Measurements from ENCODE around the gene DRC7. TPM values are rescaled to one million over a fixed set of nuclear protein-coding genes. Genes with fewer than 3 reads are reported as not detected.
A peak's percentile ranks its signal among the peaks of the same experiment; 100 is the strongest.

The DRC7 gene
- total and polyA plus RNA-seq, 9 of the 15 experiments (the other 6 are each of a cell fraction or from before 2014, with no cell fraction given), result 0.04 to 0.33 (median 0.12) TPM; not detected in 3

- peak; percentile 93 for TF ChIP-seq CEBPB (tag; IDR thresholded peaks at IDR 0.05)
- no peak for TF ChIP-seq MTA2 (IDR thresholded peaks at IDR 0.05; ENCODE audit: low read depth)
- TF ChIP-seq SIN3A (IDR thresholded peaks at IDR 0.05; ENCODE audit: borderline replicate concordance in 2 of 2, control insufficient read depth in 1 of 2, low read depth in 2 of 2, low read length in 2 of 2), result no peak
- TF ChIP-seq PHTF2 (CRISPR knock-in tag; IDR thresholded peaks at IDR 0.05), result no peak
- no peak for TF ChIP-seq SREBF1 (IDR thresholded peaks at IDR 0.05; ENCODE audit: borderline replicate concordance, low read depth, low read length)
- no peak for TF ChIP-seq ZFPM2 (CRISPR knock-in tag; IDR thresholded peaks at IDR 0.05)
- no peak for TF ChIP-seq ZNF175 (CRISPR knock-in tag; IDR thresholded peaks at IDR 0.05; ENCODE audit: low read depth)
- no peak for TF ChIP-seq NFXL1 (CRISPR knock-in tag; IDR thresholded peaks at IDR 0.05)
- no peak for TF ChIP-seq POLR2AphosphoS2 (IDR thresholded peaks at IDR 0.05; ENCODE audit: low read length)
- TF ChIP-seq NELFE (IDR thresholded peaks at IDR 0.05; ENCODE audit: insufficient read depth, insufficient read length), result no peak
- no peak for TF ChIP-seq COPS2 (conservative IDR thresholded peaks at IDR 0.05)
- TF ChIP-seq, protein P1, sequence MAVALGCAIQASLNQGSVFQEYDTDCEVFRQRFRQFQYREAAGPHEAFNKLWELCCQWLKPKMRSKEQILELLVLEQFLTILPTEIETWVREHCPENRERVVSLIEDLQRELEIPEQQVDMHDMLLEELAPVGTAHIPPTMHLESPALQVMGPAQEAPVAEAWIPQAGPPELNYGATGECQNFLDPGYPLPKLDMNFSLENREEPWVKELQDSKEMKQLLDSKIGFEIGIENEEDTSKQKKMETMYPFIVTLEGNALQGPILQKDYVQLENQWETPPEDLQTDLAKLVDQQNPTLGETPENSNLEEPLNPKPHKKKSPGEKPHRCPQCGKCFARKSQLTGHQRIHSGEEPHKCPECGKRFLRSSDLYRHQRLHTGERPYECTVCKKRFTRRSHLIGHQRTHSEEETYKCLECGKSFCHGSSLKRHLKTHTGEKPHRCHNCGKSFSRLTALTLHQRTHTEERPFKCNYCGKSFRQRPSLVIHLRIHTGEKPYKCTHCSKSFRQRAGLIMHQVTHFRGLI (CRISPR knock-in tag; IDR thresholded peaks at IDR 0.05), result no peak
- TF ChIP-seq EZH2 (IDR thresholded peaks at IDR 0.05; ENCODE audit: borderline replicate concordance, low read depth, low read length), result no peak
- peak; percentile 61 for TF ChIP-seq FOSL1 (tag; conservative IDR thresholded peaks at IDR 0.05)
- TF ChIP-seq KLF6 (CRISPR knock-in tag; IDR thresholded peaks at IDR 0.05; ENCODE audit: borderline replicate concordance), result no peak
- TF ChIP-seq PTRF (tag; IDR thresholded peaks at IDR 0.05), result no peak
- TF ChIP-seq DNMT1 (IDR thresholded peaks at IDR 0.05), result no peak
- TF ChIP-seq NR2C2 (CRISPR knock-in tag; IDR thresholded peaks at IDR 0.05), result no peak
- peak; percentile 53; the same call in 1 of the 2 replicates for TF ChIP-seq NR2C2 (tag; IDR thresholded peaks at IDR 0.05)
- no peak for TF ChIP-seq DDX20 (tag; IDR thresholded peaks at IDR 0.05; ENCODE audit: low read depth)
- no peak for TF ChIP-seq TBL1XR1 (IDR thresholded peaks at IDR 0.05; ENCODE audit: low read length in 2 of 2)
- TF ChIP-seq NUFIP1 (IDR thresholded peaks at IDR 0.05; ENCODE audit: partially characterized antibody), result no peak
- no peak for TF ChIP-seq BCL6 (CRISPR knock-in tag; IDR thresholded peaks at IDR 0.05)
- no peak for TF ChIP-seq RFX7 (CRISPR knock-in tag; IDR thresholded peaks at IDR 0.05)
- no peak for TF ChIP-seq SUPT5H (IDR thresholded peaks at IDR 0.05)
- TF ChIP-seq ETV1 (tag; conservative IDR thresholded peaks at IDR 0.05; ENCODE audit: low read depth), result no peak
- TF ChIP-seq E2F1 (CRISPR knock-in tag; IDR thresholded peaks at IDR 0.05), result no peak
- no peak for TF ChIP-seq MAX (CRISPR knock-in tag; IDR thresholded peaks at IDR 0.05)
- no peak for TF ChIP-seq RBFOX2 (IDR thresholded peaks at IDR 0.05; ENCODE audit: low read depth, low read length)
These were observed 18.7 kb upstream of the DRC7 start (continued) for GRCh38 chr16:57675741-57676551.
